KMS-11 (cell line): ENCODE results near the gene ELN.

ENCODE experiments used
- H2AFZ ChIP-seq: fragments of 200-600 bp; sonication (generic); 2 replicates; pipeline ENCODE4 v1.6.1; 2016; ENCODE audit warnings: antibody characterized with exemption, mixed run types, low read depth
- H3K27ac ChIP-seq: fragments of 200-600 bp; sonication (generic); 2 replicates; pipeline ENCODE4 v1.6.1; 2016; ENCODE audit warnings: mild to moderate bottlenecking, mixed run types
- H3K27me3 ChIP-seq: fragments of 200-600 bp; sonication (generic); 2 replicates; pipeline ENCODE4 v1.6.1; 2017; ENCODE audit warnings: mild to moderate bottlenecking, low read depth, mixed run types, moderate library complexity; ENCODE audit not compliant: insufficient read depth
- H3K36me3 ChIP-seq: fragments of 200-600 bp; sonication (generic); 2 replicates; pipeline ENCODE4 v1.6.1; 2017; ENCODE audit warnings: mild to moderate bottlenecking, mixed run types; ENCODE audit not compliant: insufficient read depth
- H3K4me1 ChIP-seq: fragments of 200-600 bp; sonication (generic); 2 replicates; pipeline ENCODE4 v1.6.1; 2016; ENCODE audit warnings: mild to moderate bottlenecking, low read depth, mixed run types; ENCODE audit not compliant: poor library complexity, severe bottlenecking
- H3K4me2 ChIP-seq: fragments of 200-600 bp; sonication (generic); 2 replicates; pipeline ENCODE4 v1.7.0; 2016; ENCODE audit warnings: mild to moderate bottlenecking, mixed run types
- H3K4me3 ChIP-seq: fragments of 200-600 bp; sonication (generic); IDR thresholded peaks from 2 replicates; pipeline ENCODE4 v1.6.1; 2017; ENCODE audit warnings: low read depth, low read length, mixed read lengths; ENCODE audit not compliant: insufficient read depth
- H3K79me2 ChIP-seq: fragments of 200-600 bp; sonication (generic); 2 replicates; pipeline ENCODE4 v1.6.1; 2016; ENCODE audit warnings: low read depth, mixed run types; ENCODE audit not compliant: insufficient read depth
- H3K9ac ChIP-seq: fragments of 200-600 bp; sonication (generic); 2 replicates; pipeline ENCODE4 v1.6.1; 2016; ENCODE audit warnings: mild to moderate bottlenecking, mixed run types
- H4K20me1 ChIP-seq: fragments of 200-600 bp; sonication (generic); 2 replicates; pipeline ENCODE4 v1.6.1; 2016; ENCODE audit warnings: mild to moderate bottlenecking, mixed run types; ENCODE audit not compliant: insufficient read depth
- TF ChIP-seq, protein P1 (sequence below): fragments of 200-600 bp; sonication (generic); conservative IDR thresholded peaks from 2 replicates; pipeline ENCODE4 v1.6.1; 2017; ENCODE audit warnings: low read depth, mild to moderate bottlenecking, antibody characterized with exemption, low read length, moderate library complexity, mixed read lengths

Gene ELN

DNA sequence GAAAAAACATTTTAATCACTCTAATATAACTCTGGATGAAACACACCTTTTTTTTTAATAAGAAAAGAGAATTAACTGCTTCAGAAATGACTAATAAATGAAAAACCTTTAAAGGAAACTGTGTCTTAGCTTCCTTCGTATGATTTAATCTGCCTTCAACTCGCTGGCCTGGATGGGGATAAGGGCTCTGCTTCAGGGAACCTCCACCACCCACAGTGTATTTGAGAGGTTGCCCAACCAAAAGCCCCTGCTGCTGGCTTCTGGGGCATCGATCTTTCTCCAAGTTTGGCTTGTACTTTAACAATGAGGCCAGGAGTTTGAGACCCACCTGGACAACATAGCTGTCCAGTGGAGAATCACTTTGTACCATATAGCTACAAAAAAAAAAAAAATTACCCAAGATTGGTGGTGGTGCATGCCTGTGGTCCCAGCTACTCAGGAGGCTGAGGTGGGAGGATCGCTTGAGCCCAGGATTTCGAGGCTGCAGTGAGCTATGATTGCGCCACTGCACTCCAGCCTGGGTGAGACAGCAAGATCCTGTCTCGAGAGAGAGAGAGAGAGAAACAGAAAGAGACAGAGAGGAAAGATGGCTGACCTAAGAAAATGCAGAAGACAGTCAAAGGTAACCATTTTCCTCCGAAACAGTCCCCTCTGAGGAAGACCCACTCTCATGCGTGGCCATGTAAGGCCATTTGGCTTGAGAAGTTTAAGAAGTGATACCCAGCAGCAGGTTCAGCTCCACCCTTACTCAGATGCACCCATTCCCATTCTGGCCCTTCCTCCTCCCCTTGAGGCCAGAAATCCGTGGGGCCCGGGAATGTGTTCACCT lies 42.0 kb downstream of the ELN start:
- Histone ChIP-seq H2AFZ (no peak overlapping the region), H3K4me2 (no peak overlapping the region), H4K20me1 (no peaks in the 10 kb centered on the region), H3K27ac (no peak overlapping the region), H3K27me3 (no peaks in the 10 kb centered on the region), H3K4me3 (no peak overlapping the region), H3K9ac (no peak overlapping the region), H3K4me1 (no peaks in the 10 kb centered on the region), H3K36me3 (no peaks in the 10 kb centered on the region), H3K79me2 (no peaks in the 10 kb centered on the region)
- TF ChIP-seq, protein P1, sequence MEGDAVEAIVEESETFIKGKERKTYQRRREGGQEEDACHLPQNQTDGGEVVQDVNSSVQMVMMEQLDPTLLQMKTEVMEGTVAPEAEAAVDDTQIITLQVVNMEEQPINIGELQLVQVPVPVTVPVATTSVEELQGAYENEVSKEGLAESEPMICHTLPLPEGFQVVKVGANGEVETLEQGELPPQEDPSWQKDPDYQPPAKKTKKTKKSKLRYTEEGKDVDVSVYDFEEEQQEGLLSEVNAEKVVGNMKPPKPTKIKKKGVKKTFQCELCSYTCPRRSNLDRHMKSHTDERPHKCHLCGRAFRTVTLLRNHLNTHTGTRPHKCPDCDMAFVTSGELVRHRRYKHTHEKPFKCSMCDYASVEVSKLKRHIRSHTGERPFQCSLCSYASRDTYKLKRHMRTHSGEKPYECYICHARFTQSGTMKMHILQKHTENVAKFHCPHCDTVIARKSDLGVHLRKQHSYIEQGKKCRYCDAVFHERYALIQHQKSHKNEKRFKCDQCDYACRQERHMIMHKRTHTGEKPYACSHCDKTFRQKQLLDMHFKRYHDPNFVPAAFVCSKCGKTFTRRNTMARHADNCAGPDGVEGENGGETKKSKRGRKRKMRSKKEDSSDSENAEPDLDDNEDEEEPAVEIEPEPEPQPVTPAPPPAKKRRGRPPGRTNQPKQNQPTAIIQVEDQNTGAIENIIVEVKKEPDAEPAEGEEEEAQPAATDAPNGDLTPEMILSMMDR, result no peak

DNA sequence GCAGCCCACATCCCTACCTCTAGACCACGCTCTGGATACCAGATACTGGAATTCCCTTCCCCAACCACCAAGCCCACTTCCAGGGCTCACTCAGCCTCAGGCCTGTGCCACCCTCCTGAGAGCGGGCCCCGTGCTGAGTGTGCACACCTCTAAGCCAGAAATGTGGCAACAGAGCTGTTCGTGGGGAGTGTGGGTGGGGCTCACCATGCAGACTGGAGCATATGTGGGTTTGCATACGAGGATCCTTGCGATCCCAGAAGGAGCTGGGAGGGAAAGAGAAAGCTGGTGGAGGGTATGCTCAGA lies 42.6 kb downstream of the ELN start:
- Histone ChIP-seq H3K4me3 (no peak overlapping the region), H3K9ac (no peak overlapping the region), H3K27ac (no peak overlapping the region), H3K4me2 (no peak overlapping the region), H3K79me2 (no peaks in the 10 kb centered on the region), H2AFZ (no peak overlapping the region), H3K4me1 (no peaks in the 10 kb centered on the region), H3K36me3 (no peaks in the 10 kb centered on the region), H3K27me3 (no peaks in the 10 kb centered on the region), H4K20me1 (no peaks in the 10 kb centered on the region)
- TF ChIP-seq, protein P1, result no peak

DNA sequence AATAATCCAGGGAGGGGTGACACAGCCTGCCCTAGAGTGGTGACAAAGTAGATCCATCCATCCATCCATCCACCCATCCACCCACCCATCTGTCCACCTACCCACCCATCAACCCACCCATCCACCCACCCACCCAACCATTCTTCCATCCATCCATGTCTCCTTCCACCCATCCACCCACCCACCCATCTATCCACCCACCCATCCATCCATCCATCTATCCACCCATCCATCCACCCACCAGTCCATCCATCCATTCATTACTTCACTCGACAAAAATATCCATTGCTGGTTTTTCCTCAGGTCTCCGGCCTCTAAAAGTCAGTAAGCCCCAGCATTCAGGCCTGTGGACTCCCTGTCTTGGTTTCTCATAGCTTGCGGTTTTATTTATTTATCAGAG lies 43.1 kb downstream of the ELN start:
- TF ChIP-seq, protein P1, result no peak
- no peak overlapping the region for H3K4me3 ChIP-seq
- no peaks in the 10 kb centered on the region for H4K20me1 ChIP-seq
- no peaks in the 10 kb centered on the region for H3K79me2 ChIP-seq
- no peak overlapping the region for H3K9ac ChIP-seq
- H2AFZ ChIP-seq, result no peak overlapping the region
- no peak overlapping the region for H3K4me2 ChIP-seq
- no peaks in the 10 kb centered on the region for H3K27me3 ChIP-seq
- H3K27ac ChIP-seq, result no peak overlapping the region
- H3K4me1 ChIP-seq, result no peaks in the 10 kb centered on the region
- H3K36me3 ChIP-seq, result no peaks in the 10 kb centered on the region

DNA sequence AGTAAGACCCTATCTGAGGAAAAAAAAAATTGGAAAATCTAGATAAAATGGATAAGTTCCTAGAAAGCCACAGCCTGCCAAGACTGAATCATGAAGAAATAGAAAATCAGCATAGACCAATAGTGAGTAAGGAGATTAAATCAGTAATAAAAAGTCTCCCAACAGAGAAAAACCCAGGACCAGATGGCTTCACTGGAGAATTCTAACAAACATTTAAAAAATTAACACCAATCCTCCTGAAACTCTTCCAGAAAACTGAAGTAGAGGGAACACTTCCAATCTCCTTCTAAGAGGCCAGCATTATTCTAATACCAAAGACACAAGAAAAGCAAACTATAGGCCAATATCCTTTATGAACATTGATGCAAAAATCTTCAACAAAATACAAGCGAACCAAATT lies 46.8 kb downstream of the ELN start:
- no peak overlapping the region for H3K4me2 ChIP-seq
- H3K36me3 ChIP-seq, result no peaks in the 10 kb centered on the region
- H3K9ac ChIP-seq, result no peak overlapping the region
- no peaks in the 10 kb centered on the region for H4K20me1 ChIP-seq
- H2AFZ ChIP-seq, result no peak overlapping the region
- H3K27me3 ChIP-seq, result no peaks in the 10 kb centered on the region
- H3K4me1 ChIP-seq, result no peaks in the 10 kb centered on the region
- no peaks in the 10 kb centered on the region for H3K79me2 ChIP-seq
- no peak overlapping the region for H3K27ac ChIP-seq
- TF ChIP-seq, protein P1, result no peak
- no peak overlapping the region for H3K4me3 ChIP-seq
